AG10803 (cell line): ENCODE data around the gene ART1.
A peak's percentile ranks its signal among the peaks of the same experiment; 100 is the strongest.
"Not testable (repeated sequence)": the region's sequence is repeated elsewhere in the genome, so short reads cannot be mapped to it uniquely, and the experiment has no call there.

Experiments
- DNase-seq: peaks from one replicate; pipeline ENCODE4 v3.0.0; 2010; ENCODE audit warnings: low read depth
- H3K4me3 ChIP-seq: 2 replicates; pipeline ENCODE4 v1.5.1; 2011; ENCODE audit warnings: mild to moderate bottlenecking, low read length, control low read depth
- TF ChIP-seq, protein P1 (sequence below): conservative IDR thresholded peaks from 2 replicates; pipeline ENCODE4 v1.5.1; 2011; ENCODE audit warnings: mild to moderate bottlenecking, low read length, control low read depth, inconsistent platforms

Gene ART1

DNA sequence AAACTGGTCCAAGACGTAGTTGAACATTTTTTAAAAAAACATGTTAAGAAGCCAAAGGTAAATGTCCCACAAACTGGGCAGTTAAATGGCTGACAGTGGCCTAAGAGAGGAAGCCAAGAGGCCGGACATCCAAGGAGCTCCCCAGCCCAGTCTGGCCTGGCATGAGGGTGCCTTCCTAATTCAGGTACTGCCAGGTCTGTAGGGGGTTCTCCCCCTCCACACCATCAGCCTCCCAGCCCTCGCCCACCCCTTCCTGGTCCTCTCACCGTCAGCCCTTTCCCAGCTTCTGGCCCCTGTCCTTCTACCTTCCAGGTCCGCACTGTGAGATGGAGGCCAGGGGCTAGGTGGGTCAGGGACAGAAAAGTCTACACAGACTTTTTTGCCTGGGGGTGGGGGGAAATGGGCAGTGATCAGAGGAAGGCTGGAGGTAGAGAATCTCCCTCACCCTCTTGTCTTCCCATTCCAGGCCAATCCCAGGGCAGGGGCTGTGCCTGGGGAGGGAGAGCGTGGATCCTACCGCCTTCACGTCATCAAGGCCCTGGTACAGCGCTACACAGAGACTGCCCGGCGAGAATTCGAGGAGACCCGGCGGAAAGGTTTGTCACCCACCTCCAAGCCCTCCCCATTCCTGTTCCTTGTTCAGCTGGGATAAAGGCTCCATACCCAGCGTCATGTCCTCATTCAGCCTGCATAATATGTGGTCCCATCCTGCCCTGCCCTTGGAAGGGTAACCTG is 9.1 kb upstream of the ART1 start:
- no peak for DNase-seq
- no peak overlapping the region for H3K4me3 ChIP-seq
- TF ChIP-seq, protein P1, sequence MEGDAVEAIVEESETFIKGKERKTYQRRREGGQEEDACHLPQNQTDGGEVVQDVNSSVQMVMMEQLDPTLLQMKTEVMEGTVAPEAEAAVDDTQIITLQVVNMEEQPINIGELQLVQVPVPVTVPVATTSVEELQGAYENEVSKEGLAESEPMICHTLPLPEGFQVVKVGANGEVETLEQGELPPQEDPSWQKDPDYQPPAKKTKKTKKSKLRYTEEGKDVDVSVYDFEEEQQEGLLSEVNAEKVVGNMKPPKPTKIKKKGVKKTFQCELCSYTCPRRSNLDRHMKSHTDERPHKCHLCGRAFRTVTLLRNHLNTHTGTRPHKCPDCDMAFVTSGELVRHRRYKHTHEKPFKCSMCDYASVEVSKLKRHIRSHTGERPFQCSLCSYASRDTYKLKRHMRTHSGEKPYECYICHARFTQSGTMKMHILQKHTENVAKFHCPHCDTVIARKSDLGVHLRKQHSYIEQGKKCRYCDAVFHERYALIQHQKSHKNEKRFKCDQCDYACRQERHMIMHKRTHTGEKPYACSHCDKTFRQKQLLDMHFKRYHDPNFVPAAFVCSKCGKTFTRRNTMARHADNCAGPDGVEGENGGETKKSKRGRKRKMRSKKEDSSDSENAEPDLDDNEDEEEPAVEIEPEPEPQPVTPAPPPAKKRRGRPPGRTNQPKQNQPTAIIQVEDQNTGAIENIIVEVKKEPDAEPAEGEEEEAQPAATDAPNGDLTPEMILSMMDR: no peak

- no peak for DNase-seq
- no peak overlapping the region for H3K4me3 ChIP-seq
- TF ChIP-seq, protein P1: no peak
Measured at GRCh38 chr11:3637201-3637600, 7.7 kb upstream of the ART1 start.

DNA sequence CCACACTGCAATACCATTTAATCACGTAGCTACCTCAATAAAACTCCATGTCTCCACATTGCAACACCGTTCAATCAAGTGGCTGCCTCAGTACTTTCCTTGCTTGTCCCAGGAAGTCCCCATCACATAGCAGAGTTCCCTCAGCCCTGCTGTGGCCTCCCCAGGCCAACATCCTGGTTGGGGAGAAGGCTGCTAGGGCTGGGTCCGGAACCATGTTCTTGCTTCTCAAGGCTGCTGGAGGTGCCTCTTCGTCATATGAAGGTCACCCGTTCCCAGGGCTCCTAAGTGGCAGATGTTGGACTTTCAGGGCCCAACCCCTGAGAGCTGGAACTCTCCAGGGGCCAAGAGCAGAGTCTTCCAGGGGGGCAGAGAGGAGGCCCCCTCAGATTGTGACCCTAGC is 6.4 kb upstream of the ART1 start:
- TF ChIP-seq, protein P1: no peak
- H3K4me3 ChIP-seq: no peak overlapping the region
- DNase-seq: no peak

- H3K4me3 ChIP-seq: no peak overlapping the region
- TF ChIP-seq, protein P1: no peak
- no peak for DNase-seq
Measured at GRCh38 chr11:3639841-3640240, 5.1 kb upstream of the ART1 start.

GRCh38 chr11:3641191-3641590 is 3.7 kb upstream of the ART1 start:
- TF ChIP-seq, protein P1: no peak
- DNase-seq: no peak
- no peak overlapping the region for H3K4me3 ChIP-seq

- DNase-seq: no peak
- peak within 1 kb of the TSS; percentile 57 for H3K4me3 ChIP-seq
- TF ChIP-seq, protein P1: no peak
Measured at GRCh38 chr11:3641701-3642070, 3.2 kb upstream of the ART1 start, which contains the start of gene ART5. Gene ART5, minus strand, starts transcription at chr11:3641992. Its CDS starts 130 bp downstream, at chr11:3641862.

DNA sequence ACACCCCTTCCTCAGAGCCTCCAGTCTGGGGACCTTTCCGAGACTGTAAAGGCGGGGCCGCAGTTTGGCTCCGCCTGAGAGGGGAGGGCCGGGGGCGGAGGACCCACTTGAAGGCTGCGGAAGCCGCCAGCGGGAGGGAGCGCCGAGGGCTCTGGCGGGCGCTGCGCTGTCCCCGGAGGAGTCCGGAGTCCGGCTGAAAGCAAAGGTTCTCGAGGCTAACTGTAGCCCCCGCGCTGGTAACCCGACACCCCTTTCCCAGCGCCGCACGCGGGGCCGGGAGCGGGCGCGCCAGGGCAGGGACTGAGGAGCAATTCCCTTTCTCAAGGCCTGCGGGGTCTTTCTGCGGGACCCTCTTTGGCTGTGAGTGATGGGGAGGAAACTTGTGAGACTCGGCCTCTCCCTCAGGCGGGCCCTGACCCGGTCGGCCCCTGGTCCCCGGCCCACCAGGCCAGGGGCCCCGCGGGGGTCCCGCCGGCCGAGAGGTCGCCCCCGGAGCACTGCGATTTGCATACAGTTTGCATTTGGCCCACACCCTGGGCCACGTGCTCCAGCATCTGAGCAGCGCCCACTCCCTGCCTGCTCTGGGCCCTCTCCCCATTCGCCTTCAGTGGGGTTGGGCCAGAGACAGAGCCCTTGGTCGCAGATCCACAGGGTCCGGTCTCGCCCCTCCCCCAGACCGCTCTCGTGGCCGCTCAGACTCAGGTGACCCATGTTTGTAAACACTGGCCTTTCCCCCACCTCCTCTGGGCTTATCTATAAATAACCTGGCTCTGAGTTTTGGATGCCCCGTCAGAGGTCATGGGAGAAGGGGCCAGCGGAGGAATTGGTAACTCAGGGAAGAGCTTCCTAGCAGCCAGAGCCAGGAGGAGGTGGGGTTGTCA is 2.6 kb upstream of the ART1 start:
- TF ChIP-seq, protein P1: no peak
- peak; percentile 61 for DNase-seq
- H3K4me3 ChIP-seq: peak overlapping the region; percentile 57

- H3K4me3 ChIP-seq, DNase-seq: not testable (repeated sequence)
Measured at GRCh38 chr11:3643102-3643546, 1.8 kb upstream of the ART1 start.
